HG02943 (cell line): ENCODE data around the gene FBXO42.
A peak's percentile ranks its signal among the peaks of the same experiment; 100 is the strongest.
"Not testable (repeated sequence)": the region's sequence is repeated elsewhere in the genome, so short reads cannot be mapped to it uniquely, and the experiment has no call there.

ENCODE experiments used
- ATAC-seq: cut with Tn5 transposase; IDR thresholded peaks from one replicate; pipeline ENCODE4 v1.9.1; 2021; ENCODE audit warnings: mild to moderate bottlenecking, low read depth, moderate library complexity; ENCODE audit not compliant: unreplicated experiment

Gene FBXO42

GRCh38 chr1:16372535-16373285 lies 20.4 kb upstream of the FBXO42 start:
- ATAC-seq = no peak

- ATAC-seq = no peak
Measured at GRCh38 chr1:16371725-16372124, 19.4 kb upstream of the FBXO42 start.

GRCh38 chr1:16369821-16370220 lies 17.5 kb upstream of the FBXO42 start:
- ATAC-seq = no peak

GRCh38 chr1:16367968-16368890 lies 15.9 kb upstream of the FBXO42 start:
- no peak for ATAC-seq

- peak; percentile 57 for ATAC-seq
Measured at GRCh38 chr1:16367258-16367967, 15.1 kb upstream of the FBXO42 start.

GRCh38 chr1:16366722-16367257 lies 14.5 kb upstream of the FBXO42 start, which contains the start of gene SZRD1:
TSS of gene SZRD1 (plus strand) at chr1:16367242. CDS start at chr1:16367258, 16 bp downstream.
- ATAC-seq = peak; percentile 75

- not testable (repeated sequence) for ATAC-seq
Measured at GRCh38 chr1:16365146-16365498, 12.8 kb upstream of the FBXO42 start.

- ATAC-seq = no peak
Measured at GRCh38 chr1:16356867-16357266, 4.6 kb upstream of the FBXO42 start.

GRCh38 chr1:16354619-16355018 lies 2.3 kb upstream of the FBXO42 start:
- no peak for ATAC-seq

- no peak for ATAC-seq
Measured at GRCh38 chr1:16352842-16353535, 709 bp upstream of the FBXO42 start.

- ATAC-seq = no peak
Measured at GRCh38 chr1:16351456-16351993, 755 bp downstream of the FBXO42 start.

- ATAC-seq = no peak
Measured at GRCh38 chr1:16349847-16350406, 2.4 kb downstream of the FBXO42 start.

- ATAC-seq = no peak
Measured at GRCh38 chr1:16348414-16349182, 3.7 kb downstream of the FBXO42 start.

- ATAC-seq = not testable (repeated sequence)
Measured at GRCh38 chr1:16343276-16343675, 9.0 kb downstream of the FBXO42 start.

- ATAC-seq = no peak
Measured at GRCh38 chr1:16342331-16343062, 9.8 kb downstream of the FBXO42 start.

- no peak for ATAC-seq
Measured at GRCh38 chr1:16340673-16341072, 11.6 kb downstream of the FBXO42 start.

- ATAC-seq = no peak
Measured at GRCh38 chr1:16338961-16339360, 13.3 kb downstream of the FBXO42 start.
